Smooth muscle cell (in vitro differentiated cells): ENCODE measurements around the gene DPEP2. TPM values are rescaled to one million over a fixed set of nuclear protein-coding genes. Genes with fewer than 3 reads are reported as not detected.

Experiments
- DNase-seq: peaks from one replicate; lab custom pipeline; 2025; ENCODE audit not compliant: unreplicated experiment; lab: John Stamatoyannopoulos, UW
- H2AFZ ChIP-seq: fragments of 200-600 bp; sonication (generic); 2 replicates; pipeline ENCODE4 v1.6.0; 2016; ENCODE audit warnings: antibody characterized with exemption, low read depth, mild to moderate bottlenecking
- H3F3A ChIP-seq: fragments of 200-600 bp; sonication (generic); 2 replicates; pipeline ENCODE4 v1.6.0; 2017; ENCODE audit warnings: antibody characterized with exemption, low read depth
- H3K27ac ChIP-seq: fragments of 200-600 bp; sonication (generic); 2 replicates; pipeline ENCODE4 v1.5.1; 2016; ENCODE audit warnings: low read depth, mild to moderate bottlenecking
- H3K27me3 ChIP-seq: fragments of 200-600 bp; sonication (generic); 2 replicates; pipeline ENCODE4 v1.6.1; 2016; ENCODE audit warnings: low read depth, mild to moderate bottlenecking
- H3K36me3 ChIP-seq: fragments of 200-600 bp; sonication (generic); 2 replicates; pipeline ENCODE4 v1.5.1; 2016; ENCODE audit warnings: low read depth
- H3K4me1 ChIP-seq: fragments of 200-600 bp; sonication (generic); 2 replicates; pipeline ENCODE4 v1.5.1; 2016; ENCODE audit warnings: low read depth
- H3K4me2 ChIP-seq: fragments of 200-600 bp; sonication (generic); 2 replicates; pipeline ENCODE4 v1.6.0; 2016; ENCODE audit warnings: mild to moderate bottlenecking
- H3K4me3 ChIP-seq: fragments of 200-600 bp; sonication (generic); 2 replicates; pipeline ENCODE4 v1.5.1; 2016; ENCODE audit warnings: mild to moderate bottlenecking
- H3K79me2 ChIP-seq: fragments of 200-600 bp; sonication (generic); 2 replicates; pipeline ENCODE4 v1.6.0; 2016; ENCODE audit warnings: low read depth, mild to moderate bottlenecking
- H3K9ac ChIP-seq: fragments of 200-600 bp; sonication (generic); 2 replicates; pipeline ENCODE4 v1.6.0; 2016; ENCODE audit warnings: low read depth
- H3K9me3 ChIP-seq: fragments of 200-600 bp; sonication (generic); replicated peaks from 2 replicates; pipeline ENCODE4 v1.5.1; 2016; ENCODE audit warnings: low read depth
- H4K20me1 ChIP-seq: fragments of 200-600 bp; sonication (generic); 2 replicates; pipeline ENCODE4 v1.6.0; 2016; ENCODE audit warnings: low read depth
- WGBS: methylation state at CpG from one replicate; pipeline ENCODE4 v1.1.7; 2016; ENCODE audit warnings: low lambda C conversion rate; 5-methylcytosine and 5-hydroxymethylcytosine counted together
- polyA plus RNA-seq: library from polyadenylated mRNA; unstranded; fragments of >200 nt; fragmentation: Nextera tagmentation; extraction: Ambion mirVana; gene quantifications from 2 replicates; pipeline ENCODE4 v1.2.1, GENCODE V29; 2016
- total RNA-seq: library from RNA; depleted of rRNA; stranded (reverse); fragments of >200 nt; gene quantifications from 2 replicates; pipeline ENCODE4 v1.2.3, GENCODE V29; 2014
- TF ChIP-seq, protein P1 (sequence below): fragments of 200-600 bp; sonication (generic); IDR thresholded peaks from 2 replicates; pipeline ENCODE4 v1.5.1; 2017; ENCODE audit warnings: borderline replicate concordance, mild to moderate bottlenecking, antibody characterized with exemption; ENCODE audit not compliant: insufficient read depth, poor library complexity, severe bottlenecking

DPEP2 gene
- total and polyA plus RNA-seq, 2 experiments from 2014 or later, result not detected

- Histone ChIP-seq H3K4me1 (peaks cover 20% of the 10 kb centered on the region), H3K79me2 (peaks cover 59% of the 10 kb centered on the region), H3K4me2 (peak overlapping the region; percentile 98), H3K9ac (peak overlapping the region; percentile 97), H3F3A (no peaks in the 10 kb centered on the region), H2AFZ (no peak overlapping the region), H4K20me1 (peaks cover 55% of the 10 kb centered on the region), H3K9me3 (no peaks in the 10 kb centered on the region), H3K27ac (peak overlapping the region; percentile 91), H3K4me3 (peak overlapping the region; percentile 83), H3K36me3 (no peaks in the 10 kb centered on the region), H3K27me3 (no peaks in the 10 kb centered on the region)
- no peak for DNase-seq
- TF ChIP-seq, protein P1, sequence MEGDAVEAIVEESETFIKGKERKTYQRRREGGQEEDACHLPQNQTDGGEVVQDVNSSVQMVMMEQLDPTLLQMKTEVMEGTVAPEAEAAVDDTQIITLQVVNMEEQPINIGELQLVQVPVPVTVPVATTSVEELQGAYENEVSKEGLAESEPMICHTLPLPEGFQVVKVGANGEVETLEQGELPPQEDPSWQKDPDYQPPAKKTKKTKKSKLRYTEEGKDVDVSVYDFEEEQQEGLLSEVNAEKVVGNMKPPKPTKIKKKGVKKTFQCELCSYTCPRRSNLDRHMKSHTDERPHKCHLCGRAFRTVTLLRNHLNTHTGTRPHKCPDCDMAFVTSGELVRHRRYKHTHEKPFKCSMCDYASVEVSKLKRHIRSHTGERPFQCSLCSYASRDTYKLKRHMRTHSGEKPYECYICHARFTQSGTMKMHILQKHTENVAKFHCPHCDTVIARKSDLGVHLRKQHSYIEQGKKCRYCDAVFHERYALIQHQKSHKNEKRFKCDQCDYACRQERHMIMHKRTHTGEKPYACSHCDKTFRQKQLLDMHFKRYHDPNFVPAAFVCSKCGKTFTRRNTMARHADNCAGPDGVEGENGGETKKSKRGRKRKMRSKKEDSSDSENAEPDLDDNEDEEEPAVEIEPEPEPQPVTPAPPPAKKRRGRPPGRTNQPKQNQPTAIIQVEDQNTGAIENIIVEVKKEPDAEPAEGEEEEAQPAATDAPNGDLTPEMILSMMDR, result no peak
- WGBS, result 12% methylated on average over 18 of the region's 18 CpGs
These were observed 31.9 kb downstream of the DPEP2 start for GRCh38 chr16:67967183-67967957.

GRCh38 chr16:67966549-67967182, 32.6 kb downstream of the DPEP2 start:
- TF ChIP-seq, protein P1, result no peak
- H3K27ac ChIP-seq, result peak overlapping the region; percentile 91
- H4K20me1 ChIP-seq, result peaks cover 62% of the 10 kb centered on the region
- 54% methylated on average over 3 of the region's 3 CpGs for WGBS
- no peaks in the 10 kb centered on the region for H3K9me3 ChIP-seq
- peak overlapping the region; percentile 98 for H3K4me2 ChIP-seq
- peaks cover 66% of the 10 kb centered on the region for H3K79me2 ChIP-seq
- no peaks in the 10 kb centered on the region for H3F3A ChIP-seq
- peak overlapping the region; percentile 97 for H3K9ac ChIP-seq
- H3K4me3 ChIP-seq, result peak overlapping the region; percentile 83
- no peak overlapping the region for H2AFZ ChIP-seq
- no peak for DNase-seq
- H3K27me3 ChIP-seq, result no peaks in the 10 kb centered on the region
- H3K4me1 ChIP-seq, result peaks cover 20% of the 10 kb centered on the region
- no peaks in the 10 kb centered on the region for H3K36me3 ChIP-seq

GRCh38 chr16:67965668-67966548, 33.4 kb downstream of the DPEP2 start:
- Histone ChIP-seq H3K4me2 (peak overlapping the region; percentile 98), H2AFZ (no peak overlapping the region), H3K27me3 (no peaks in the 10 kb centered on the region), H3F3A (no peaks in the 10 kb centered on the region), H4K20me1 (peaks cover 69% of the 10 kb centered on the region), H3K36me3 (no peaks in the 10 kb centered on the region), H3K4me3 (peak overlapping the region; percentile 83), H3K9ac (peak overlapping the region; percentile 97), H3K9me3 (no peaks in the 10 kb centered on the region), H3K4me1 (peaks cover 20% of the 10 kb centered on the region), H3K79me2 (peaks cover 72% of the 10 kb centered on the region), H3K27ac (peak overlapping the region; percentile 91)
- 72% methylated on average over 11 of the region's 11 CpGs for WGBS
- TF ChIP-seq, protein P1, result no peak
- no peak for DNase-seq
